ENCODE results near the gene SNAP23.
"Not testable (repeated sequence)": the region's sequence is repeated elsewhere in the genome, so short reads cannot be mapped to it uniquely, and the experiment has no call there.

SNAP23 gene

GRCh38 chr15:42498212-42499068 is 3.0 kb downstream of the SNAP23 start:
- no peak for DNase-seq

DNA sequence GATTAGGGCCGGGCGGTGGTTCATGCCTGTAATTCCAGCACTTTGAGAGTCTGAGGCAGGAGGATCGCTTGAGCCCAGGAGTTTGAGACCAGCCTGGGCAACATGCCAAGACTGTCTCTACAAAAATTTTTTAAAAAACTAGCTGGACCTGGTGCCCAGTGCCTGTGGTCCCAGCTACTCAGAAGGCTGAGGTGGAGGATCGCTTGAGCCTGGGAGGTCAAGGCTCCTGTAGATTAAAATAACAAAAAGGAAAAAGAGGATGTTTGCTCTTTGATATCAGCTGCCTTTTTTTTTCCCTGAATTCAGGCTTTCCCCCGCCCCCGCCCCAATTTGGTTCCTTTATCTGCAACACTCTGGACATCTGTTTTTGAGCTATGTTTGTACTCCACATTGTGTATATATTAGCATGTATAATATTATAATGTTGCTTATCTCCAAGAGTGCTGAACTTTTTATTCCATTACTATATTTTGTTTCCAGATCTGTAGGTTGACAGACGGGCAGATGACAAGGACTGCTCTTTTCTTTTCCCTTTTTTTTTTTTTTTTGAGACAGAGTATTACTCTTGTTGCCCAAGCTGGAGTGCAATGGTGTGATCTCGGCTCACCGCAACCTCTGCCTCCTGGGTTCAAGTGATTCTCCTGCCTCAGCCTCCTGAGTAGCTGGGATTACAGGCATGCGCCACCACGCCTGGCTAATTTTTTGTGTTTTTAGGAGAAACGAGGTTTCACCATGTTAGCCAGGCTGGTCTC is 4.6 kb downstream of the SNAP23 start:
- no peak for DNase-seq

DNA sequence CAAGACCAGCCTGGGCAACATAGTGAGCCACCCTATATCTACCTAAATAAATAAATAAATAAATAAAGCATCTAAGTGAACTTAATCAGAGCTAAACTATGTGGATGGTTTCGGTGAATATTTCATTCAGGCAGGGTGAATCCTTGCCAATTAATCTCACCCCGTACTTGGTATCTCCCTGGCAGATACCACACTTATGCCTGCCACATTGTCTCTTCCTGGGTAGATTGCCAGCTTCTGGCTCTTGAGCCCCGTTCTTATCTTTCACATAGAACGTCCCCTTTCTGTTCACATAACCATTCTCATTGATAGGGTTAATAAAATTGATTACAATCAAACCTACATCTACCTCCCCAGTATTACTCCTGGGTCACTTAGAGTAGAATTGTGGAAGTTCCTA is 7.0 kb downstream of the SNAP23 start:
- no peak for DNase-seq

DNA sequence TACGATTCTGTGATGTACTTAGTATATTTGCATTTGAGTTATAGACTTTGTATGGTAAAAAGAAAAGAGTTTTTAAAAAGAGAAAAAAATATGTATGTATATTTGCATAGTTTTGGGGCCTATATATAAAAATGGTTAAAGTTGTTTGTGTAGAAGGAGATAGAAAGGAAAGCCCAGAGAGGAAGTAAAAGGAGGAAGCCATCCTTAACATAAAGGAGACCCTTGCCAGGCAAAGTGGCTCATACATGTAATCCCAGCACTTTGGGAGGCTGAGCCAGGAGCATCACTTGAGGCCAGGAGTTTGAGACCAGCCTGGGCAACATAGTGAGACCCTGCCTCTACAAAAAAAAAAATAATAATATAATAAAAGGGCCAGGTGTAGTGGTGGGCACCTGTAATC is 8.4 kb downstream of the SNAP23 start:
- DNase-seq, result no peak

GRCh38 chr15:42504631-42505030 is 9.2 kb downstream of the SNAP23 start:
- no peak for DNase-seq

- no peak for DNase-seq
Measured at GRCh38 chr15:42507514-42507913, 12.1 kb downstream of the SNAP23 start.

GRCh38 chr15:42508263-42508690 is 12.8 kb downstream of the SNAP23 start:
- DNase-seq, result no peak

- no peak for DNase-seq
Measured at GRCh38 chr15:42510258-42511006, 15.0 kb downstream of the SNAP23 start.

DNA sequence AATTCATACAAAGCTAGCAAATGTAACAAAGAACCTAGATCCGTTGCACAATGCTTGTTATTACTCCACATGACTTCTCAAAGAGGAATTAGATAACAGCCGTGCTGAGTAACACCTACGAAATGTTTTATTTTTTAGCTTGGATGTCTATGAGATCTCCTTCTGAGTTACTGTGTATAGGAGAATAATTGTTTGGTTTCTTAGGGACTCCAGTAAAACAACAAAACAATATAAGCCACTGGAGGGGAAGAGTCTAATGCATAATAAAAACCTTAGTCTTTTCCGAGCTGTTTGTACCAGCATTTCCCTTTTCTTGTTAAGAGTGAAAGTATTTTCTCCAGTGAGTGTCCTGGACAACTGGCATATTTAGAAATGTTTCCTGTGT is 15.6 kb downstream of the SNAP23 start:
- DNase-seq, result no peak

GRCh38 chr15:42523331-42523730 is 27.9 kb downstream of the SNAP23 start:
- DNase-seq, result no peak

DNA sequence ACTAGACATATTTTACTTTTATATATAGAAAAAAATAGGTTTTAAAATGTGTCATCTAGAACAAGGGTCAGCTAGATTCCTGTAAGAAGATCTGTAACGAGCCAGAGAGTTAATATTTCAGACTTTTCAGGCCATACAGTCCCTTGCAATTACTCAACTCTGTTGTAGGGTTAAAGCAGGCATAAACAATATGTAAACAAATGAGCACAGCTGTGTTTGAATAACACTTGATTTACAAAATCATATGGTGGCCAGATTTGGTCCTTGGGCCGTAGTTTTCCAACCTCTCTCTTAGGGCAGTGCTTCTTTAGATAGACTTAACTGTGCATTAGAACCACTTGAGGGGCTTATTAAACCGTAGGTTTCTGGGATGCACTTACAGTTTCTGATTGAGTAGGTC is 33.5 kb downstream of the SNAP23 start:
- no peak for DNase-seq

GRCh38 chr15:42533246-42533645 is 37.8 kb downstream of the SNAP23 start:
- DNase-seq, result no peak

GRCh38 chr15:42544853-42545629 is 49.6 kb downstream of the SNAP23 start:
- DNase-seq, result no peak

GRCh38 chr15:42547918-42548248 is 52.4 kb downstream of the SNAP23 start:
- DNase-seq, result no peak

DNA sequence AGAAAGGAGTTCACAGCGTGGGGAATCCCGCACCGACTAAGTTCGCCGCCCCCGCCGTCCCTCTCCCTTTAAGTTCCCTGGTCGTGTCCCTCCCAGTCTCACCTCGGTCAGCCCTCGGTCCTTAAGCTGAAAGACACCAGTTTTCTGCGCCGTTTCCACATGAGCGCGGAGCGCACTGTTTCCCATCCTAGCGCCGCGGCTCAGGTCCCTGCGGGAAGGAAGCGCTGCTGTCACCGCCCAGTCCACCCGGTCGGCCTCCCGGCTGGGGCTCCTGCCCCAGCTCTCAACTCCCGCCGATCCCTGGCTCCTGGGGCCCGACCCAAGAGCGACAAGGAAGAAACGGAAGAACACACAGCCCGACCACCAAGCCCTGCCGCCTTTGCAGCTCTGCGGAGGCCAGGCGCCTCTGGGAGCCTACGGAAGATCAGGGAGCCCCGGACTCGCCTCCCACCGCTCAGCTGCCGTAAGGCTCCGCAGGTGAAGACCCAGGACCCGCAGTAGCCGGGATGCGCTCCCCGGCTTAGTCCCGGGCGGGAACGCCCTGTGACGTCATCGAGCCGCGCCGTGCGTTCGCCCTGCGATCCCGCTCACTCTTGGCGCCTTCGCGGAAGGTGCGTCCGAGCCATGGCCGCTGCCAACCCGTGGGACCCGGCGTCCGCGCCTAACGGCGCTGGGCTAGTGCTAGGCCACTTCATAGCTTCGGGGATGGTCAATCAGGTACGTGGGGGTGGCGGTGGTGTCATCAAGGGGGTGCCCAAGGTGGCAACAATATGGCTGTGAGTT is 53.0 kb downstream of the SNAP23 start, which contains the start of the genes HAUS2 and LRRC57:
Gene HAUS2 (plus strand): TSS at position 590 of the 783 bp plus-strand sequence. CDS start 35 bp downstream, at position 625.
Gene LRRC57 (minus strand): TSS at position 545 of the 783 bp plus-strand sequence. CDS start 359 bp downstream, at position 186.
- peak; percentile 91 for DNase-seq

- no peak for DNase-seq
Measured at GRCh38 chr15:42549032-42549491, 53.6 kb downstream of the SNAP23 start.

DNA sequence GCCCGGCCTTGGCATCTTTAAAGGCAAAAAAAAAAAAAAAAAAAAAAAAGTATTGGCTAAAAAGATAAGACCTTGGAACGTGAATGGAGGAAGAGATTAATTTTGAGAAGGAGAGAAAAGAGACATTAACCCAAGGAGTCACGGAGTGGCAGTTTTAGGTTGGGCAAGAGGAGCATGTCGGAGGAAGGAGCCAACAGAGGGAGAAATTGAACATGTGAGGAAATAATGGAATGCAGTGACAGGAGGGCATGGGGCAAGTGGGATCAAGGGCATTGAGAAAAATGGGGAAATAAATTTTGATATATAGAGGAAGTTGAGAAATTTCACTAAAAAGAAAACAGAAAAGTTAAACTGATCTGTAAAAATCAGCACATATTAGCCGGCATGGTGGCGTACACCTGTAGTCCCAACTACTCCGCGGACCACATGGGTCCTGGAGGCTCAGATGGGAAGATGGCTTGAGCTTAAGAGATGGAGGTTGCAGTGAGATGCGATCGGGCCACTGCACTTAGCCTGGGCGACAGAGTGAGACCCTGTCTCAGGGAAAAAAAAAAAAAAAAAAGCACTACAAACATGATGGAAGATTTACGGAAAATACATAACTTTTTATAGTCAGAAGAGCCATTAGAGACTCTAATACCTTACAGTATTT is 54.4 kb downstream of the SNAP23 start:
- no peak for DNase-seq

DNA sequence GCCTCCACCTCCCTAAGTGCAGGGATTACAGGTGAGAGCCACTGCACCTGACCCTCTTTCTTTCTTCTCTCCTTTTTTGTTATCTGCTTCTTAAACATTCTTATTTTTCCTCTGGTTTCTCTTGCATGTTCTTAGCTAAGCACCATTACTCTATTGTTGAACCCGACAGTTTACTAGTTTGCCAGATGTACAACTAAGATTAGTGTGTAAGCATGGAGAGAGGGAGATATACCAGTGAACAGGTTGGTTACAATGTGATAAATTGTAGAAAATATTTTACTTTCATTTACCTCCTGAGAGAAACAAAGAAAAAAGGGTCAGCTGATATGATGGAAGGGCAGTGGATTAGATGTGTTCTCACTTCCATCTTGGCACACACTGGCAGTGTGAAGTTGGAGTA is 58.1 kb downstream of the SNAP23 start:
- no peak for DNase-seq

DNA sequence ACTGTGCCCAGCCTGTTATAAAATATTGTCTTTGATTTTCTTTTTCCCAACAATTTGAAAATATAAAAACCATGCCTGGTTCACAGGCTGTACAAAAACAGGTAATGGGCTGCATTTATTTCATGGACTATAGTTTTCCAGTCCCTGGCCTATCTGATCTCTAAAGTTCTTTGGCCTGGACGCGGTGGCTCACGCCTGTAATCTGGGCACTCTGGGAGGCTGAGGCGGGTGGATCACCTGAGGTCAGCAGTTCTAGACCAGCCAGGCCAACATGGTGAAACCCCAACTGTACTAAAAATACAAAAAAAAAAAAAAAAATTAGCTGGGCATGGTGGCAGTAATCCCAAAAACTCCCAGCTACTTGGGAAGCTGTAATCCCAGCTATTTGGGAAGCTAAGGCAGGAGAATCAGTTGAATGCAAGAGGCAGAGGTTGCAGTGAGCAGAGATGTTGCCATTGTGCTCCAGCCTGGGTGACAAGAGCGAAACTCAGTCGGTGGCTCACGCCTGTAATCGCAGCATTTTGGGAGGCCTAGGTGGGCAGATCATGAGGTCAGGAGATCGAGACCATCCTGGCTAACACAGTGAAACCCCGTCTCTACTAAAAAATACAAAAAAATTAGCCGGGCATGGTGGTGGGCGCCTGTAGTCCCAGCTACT is 61.2 kb downstream of the SNAP23 start:
- not testable (repeated sequence) for DNase-seq

DNA sequence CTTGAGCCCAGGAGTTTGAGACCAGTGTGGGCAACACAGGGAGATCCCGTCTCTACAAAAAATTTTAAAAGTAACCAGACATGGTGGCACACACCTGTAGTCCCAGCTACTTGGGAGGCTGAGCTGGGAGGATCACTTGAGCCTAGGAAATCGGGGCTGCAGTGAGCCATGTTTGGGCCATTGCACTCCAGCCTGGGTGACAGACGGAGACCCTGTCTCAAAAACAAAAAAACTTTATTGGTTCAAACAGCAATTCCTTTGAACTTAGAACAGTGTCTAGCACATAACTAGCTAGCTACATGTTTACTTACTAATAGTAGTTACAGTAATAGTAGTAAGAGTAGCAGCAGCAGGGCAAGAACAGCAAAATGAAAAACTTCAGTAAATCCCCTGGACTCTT is 63.3 kb downstream of the SNAP23 start:
- DNase-seq, result no peak

All from activated CD8-positive, alpha-beta memory T cell treated with anti-CD3 and anti-CD28 coated beads, Interleukin-2, amount 50 U/mL, for 4 hours (primary cell).